Activated CD8-positive, alpha-beta memory T cell treated with anti-CD3 and anti-CD28 coated beads, Interleukin-2, amount 50 U/mL, for 1 hour (primary cell): ENCODE results near the gene FAM20C.
"Not testable (repeated sequence)": the region's sequence is repeated elsewhere in the genome, so short reads cannot be mapped to it uniquely, and the experiment has no call there.

ENCODE experiments used
- DNase-seq: peaks from one replicate; pipeline ENCODE4 v3.0.0-alpha.2; 2020; ENCODE audit errors: extremely low read depth

FAM20C gene

DNA sequence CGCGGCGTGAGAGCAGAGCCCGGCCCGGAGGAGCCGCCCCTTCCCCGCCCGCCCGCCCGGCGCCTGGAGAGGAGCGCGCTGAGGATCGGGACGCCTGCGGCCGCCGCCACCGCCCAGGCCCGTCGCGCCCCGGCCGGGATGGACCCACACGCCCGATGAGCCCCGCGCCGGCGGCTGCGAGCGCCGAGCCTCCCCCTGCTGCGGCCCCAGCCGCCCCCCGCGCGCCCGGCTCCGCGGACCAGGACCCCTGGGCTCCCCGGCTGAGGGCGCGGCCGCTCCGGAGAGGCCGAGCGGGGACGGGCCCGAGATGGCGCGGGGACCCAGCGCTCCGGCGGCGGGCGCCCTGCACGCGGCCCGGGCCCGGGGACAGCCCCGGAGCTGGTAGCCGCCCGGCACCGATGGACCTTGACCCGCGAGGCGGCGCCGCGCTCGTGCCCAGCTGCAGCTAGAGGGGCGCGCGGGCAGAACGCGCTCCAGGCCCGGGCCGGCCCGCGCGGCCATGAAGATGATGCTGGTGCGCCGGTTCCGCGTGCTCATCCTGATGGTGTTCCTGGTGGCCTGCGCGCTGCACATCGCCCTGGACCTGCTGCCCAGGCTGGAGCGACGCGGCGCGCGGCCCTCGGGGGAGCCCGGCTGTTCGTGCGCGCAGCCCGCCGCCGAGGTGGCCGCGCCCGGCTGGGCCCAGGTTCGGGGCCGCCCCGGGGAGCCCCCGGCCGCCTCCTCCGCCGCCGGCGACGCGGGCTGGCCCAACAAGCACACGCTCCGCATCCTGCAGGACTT lies 520 bp downstream of the FAM20C start:
- DNase-seq, result no peak

DNA sequence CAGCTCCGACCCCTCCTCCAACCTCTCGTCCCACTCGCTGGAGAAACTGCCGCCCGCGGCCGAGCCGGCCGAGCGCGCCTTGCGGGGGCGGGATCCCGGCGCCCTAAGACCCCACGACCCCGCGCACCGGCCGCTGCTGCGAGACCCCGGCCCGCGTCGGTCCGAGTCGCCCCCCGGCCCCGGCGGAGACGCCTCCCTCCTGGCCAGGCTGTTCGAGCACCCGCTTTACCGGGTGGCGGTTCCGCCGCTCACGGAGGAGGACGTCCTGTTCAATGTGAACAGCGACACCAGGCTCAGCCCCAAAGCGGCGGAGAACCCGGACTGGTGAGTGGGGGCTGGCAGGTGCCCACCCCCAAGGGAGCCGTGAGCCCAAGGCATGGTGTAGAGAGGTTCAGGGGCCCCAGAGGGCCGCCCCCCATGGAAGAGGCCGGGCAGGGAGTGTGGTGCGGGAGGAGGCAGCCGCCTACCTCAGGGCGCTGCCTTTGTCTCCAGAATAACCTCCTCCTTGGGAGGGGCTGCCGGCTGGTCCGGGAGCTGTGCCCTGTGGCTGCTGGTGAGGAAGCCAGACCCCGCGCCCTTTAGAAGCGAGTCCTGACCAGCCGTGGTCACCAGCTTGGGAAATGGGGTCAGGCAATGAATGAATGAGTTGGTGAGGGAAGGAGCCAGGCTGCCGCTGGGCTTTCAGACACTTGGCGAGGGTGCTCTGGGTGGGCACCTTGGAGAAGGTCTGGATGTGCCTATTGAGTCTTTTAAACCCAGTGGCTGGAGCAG lies 1.3 kb downstream of the FAM20C start:
- no peak for DNase-seq

DNA sequence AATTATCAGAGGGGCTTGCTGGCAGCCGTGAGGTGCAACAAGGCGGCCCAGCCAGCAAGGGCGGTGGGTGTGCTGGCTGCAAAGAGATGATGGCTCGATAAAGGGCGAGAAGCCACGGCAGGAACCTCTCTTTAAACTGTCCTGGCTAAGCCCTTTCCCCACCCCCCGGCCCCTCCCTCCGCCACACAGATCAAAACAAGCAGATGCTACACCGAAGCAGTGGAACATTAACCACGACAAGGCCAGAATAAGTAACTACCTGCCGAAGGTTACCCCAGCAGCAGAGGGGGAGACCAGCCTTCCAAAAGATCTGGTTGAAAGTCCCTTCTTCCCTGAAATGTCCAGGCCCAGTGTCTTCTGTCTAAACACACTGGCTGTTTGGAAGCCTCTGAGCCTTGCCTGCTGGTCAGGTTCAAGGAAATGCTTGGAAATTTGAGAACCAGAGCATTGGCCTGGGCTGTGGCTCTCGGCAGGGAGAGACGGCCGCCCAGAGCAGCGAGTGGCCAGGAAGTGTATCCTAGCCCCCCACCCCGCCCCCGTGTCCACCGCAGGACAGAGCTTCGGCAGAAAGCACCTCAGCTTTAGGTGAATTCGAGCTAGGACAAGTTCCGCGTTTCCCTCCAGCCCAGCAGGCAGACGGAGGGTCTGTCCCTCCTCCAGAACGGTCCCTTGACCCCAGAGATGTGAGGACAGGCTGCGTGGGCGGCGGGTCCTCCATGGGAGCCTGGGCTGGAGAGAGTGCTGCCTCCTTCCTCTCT lies 2.1 kb downstream of the FAM20C start:
- no peak for DNase-seq

DNA sequence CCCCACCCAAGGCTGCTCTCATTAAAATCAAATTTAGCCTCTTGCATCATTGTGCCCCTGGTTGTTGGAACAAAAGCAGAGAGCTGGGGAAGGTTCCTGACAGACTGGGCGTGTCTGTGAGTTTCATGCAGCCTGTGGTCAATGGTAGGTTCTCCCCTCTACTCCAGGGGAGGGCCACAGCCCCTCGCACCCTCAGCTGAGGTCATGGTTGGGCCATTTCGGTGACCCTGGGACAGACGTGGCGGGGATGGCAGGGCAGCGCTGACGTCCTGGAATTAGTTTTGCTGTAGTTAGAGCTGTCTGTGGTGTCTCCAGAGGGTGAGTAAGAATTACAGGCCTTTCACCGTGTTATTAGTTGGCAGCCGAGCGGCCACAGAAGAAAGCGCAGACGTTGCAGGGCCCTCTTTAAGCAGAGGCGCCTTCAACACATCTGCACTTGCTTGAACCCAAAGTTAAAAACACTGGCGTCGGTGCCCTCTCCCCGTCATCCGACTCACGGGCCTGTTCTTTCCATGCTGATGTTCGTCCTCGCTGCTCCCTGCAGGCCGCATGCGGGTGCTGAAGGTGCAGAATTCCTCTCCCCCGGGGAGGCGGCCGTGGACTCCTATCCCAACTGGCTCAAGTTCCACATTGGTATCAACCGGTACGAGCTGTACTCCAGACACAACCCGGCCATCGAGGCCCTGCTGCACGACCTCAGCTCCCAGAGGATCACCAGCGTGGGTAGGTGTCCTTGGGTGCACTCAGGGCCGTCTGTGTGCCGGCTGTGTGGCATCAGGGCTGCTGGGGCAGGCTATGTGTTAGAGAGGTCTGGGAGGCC lies 2.8 kb downstream of the FAM20C start:
- no peak for DNase-seq

DNA sequence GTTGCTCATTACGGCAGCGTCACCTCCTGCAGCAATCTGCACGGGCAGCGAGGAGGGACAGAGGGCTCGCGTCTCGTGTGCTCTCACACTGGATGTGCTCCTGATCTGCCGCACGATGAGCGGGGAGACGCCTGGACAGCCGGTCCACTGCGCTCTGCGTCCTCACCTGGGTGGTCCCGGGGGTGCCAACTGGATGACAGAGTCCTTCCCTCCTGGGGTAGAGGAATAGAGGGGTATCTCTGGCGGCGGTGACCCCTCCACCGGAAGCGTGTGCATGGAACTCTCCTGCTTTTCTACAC lies 3.4 kb downstream of the FAM20C start:
- no peak for DNase-seq

DNA sequence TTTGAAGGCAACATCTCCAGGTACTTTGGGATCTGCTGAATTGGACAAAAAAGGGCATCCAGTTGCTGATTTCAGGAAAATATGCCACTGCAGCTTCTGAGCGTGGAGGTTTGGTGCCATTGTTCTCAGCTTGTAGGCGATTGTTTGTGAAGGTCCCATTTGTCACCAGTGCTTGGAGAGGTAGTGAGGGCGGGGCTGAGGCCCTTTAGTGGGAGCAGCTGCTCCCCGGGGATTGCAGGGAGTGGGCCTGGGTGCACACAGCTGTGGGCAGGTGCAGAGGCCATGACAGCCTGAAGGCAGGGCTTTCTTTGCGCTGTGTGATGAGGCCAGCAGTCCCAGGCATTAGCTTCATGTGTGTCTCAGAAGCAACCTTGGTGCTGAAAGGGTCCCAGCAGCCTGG lies 3.9 kb downstream of the FAM20C start:
- no peak for DNase-seq

DNA sequence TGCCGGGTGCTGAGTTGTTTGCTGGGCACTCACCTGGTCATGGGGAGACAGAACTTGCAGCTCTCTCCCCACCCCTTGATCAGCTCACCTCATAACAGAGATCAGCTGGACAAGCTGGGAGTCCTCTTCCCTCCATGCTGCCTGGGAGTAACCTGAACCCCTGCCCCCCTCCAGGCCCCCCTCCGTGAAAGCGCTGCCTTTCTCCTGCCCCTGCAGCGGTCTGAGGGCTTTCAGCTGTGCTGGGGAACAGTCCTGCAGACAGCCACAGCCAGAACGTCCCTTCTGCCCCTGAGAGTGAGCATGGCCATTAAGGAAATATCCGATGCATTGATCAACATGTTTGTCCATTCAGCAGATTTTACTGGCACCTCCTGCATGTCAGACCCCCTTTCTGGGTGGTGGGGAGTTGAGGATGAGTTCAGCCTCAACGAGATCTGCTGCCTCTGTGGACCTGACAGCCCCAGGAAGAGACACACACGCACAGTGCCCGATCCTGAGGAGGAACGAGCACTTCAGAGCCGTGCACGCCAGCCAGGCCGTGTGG lies 4.5 kb downstream of the FAM20C start:
- DNase-seq, result no peak

DNA sequence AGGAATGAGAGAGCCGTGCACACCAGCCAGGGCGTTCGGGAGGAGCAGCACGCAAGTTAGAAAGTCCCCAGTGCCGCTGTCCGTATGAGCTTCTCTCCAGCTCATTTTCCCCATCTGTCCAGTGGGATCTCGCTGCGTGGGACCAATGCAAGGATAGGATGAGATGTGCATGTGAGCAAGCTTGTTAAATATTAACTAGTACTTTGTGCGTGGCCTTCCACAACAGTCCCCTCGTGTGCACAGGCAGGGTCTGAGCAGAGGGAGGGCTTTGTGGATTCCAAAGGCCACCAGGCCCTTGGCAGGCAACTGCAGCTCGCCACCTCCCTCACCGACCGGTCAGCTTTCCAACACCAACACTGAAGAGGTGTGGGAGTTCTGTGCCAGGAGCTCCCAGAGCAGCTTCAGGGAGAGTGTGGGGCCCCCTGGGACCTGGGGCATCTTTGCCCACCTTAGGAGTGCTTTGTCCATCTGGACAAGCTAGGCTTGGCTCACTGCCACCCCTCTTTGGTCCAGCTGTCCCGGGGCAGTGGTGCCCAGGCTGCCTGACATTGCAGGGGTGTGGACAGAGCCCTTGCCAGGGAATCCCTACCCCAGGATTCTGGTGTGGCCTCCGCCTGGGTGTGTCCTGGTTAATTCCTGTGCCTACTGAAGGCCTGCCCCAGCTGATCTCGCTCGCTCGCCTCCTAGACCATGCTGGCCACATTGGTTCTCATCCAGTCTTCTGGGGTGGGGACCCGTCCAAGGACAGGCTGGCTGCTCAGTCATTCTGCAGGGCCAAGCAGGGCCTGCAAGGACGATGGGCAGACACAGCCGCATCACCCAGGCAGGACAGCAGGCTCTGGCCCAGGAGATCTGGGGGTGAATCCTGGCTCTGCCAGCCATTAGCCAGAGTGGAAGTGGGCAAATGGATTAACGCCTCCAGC lies 5.3 kb downstream of the FAM20C start:
- DNase-seq, result no peak

DNA sequence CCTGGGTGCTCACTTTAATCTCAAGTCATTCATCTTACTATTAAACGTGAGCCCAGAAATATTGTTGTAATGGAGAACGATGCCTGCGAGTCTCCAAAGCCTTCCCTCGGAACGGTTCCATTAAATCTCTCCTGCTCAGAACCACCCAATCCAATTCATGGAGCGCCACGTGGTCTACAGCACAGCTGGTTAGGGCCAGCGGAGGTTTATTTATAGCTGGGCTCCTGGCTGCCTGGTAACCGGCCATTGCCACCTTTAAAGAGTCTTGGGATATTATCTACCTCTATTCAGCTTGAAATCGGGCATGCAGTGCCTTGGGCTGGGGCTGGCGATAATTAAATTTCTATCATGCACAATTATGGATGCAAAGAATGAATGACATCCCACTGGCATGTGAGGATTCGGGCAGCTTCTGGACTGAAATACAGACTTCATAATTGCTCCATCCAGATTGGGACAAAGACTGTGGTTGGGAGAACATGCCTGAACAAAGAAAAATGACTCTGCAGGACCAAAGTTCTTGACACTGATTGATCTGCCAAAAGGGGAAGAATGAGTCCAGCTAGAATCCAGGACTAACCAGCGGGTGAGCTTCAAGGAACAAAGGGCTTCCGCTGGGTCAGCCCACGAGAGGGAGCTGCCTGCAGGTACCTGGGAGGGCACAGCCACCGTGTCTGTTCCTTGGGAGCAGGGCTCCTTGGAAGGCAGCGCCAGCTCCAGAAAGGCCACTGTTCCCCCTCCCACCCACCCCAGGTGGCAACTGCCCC lies 7.3 kb downstream of the FAM20C start:
- DNase-seq, result no peak

DNA sequence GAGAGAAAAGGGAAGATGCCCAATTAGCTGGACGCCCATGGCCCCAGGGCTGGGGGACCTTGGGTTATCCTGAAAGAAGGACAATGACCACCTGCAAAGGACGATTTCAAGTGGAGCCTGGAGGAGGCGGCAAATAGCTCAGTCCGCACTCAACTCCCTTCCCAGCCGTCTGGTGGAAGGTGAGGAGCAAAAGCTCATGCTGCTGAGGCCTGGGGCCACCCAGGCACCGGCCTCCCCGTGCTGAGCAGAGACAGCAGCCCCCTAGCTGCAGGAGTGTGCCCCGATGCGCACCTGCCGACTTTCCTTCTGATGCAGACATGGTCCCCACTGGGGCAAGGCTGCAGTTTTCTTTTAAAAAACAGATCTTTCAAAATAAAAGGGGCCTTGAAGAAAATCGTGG lies 7.9 kb downstream of the FAM20C start:
- DNase-seq, result no peak

DNA sequence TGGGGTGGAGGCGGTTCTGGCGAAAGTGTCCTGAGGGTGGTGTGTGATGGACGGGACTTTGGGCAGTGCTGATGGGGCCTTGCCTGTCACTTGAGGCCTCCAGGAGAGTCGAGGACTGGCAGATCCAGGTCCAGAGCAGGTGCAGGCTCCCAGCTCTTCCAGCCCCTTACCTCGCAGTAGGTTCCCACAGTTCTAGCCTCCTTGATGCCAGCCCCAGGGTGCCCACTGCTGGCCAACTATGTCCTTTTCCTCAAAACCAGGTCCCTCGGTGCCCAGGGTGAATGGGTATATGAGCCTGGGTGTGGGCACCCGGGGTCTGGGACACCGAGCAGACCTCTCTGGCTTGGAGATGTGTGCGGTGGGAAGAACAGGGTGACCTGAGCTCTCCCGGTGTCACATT lies 8.3 kb downstream of the FAM20C start:
- no peak for DNase-seq

DNA sequence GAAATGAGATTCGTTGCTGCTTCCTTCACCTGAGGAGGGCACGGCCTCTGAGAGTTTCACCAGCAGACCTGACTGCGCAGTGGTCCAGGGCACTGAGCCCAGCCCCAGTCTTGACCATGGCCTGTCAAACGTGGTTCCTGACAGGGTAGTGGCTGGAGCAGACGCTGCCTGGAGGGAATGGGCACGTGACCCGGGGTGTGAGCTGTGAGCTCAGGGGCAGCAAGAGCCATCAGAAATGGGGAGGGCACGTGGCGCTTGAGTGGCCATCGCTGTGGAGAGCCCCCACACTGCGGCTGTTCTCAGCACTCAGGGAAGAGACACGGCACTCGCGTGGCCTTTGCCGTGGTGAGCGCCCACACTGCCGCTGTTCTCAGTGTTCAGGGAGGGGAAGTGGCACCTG lies 12.0 kb downstream of the FAM20C start:
- DNase-seq, result no peak

DNA sequence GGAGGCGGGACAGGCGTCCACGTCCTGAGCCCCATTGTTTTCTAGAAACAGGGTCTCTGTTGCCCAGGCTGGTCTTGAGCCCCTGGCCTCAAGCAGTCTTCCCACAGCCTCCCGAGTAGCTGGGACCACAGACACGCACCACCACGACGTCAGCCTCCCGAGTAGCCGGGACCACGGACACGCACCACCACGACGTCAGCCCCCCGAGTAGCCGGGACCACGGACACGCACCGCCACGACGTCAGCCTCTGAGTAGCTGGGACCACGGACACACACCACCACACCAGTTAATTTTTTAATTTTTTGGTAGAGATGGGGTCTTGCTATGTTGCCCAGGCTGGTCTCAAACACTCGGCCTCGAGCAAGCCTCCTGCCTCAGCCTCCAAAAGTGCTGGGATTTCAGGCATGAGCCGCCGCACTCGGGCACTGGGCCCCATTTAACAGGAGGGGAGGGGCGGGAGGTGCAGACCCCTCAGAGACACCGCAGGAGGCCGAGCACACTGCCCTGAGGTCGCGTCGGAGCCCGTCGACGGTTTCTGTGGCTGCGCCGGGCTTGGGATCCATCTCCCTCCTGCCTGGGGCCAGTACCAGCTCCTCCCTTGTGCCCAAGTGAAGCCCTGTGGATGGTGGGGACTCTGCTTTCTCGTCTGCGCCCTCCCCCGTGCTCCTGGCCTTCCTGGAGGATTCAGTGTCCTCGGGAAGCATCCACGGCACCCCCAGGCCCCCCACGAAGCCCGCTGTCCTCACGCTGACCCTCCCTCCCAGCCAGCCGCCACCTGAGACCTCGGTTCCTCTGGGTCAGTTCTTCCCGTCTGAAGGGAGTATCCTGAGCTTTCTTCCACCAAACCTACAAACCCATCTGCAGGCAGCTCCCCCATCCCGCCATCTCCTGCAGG lies 13.0 kb downstream of the FAM20C start:
- no peak for DNase-seq

DNA sequence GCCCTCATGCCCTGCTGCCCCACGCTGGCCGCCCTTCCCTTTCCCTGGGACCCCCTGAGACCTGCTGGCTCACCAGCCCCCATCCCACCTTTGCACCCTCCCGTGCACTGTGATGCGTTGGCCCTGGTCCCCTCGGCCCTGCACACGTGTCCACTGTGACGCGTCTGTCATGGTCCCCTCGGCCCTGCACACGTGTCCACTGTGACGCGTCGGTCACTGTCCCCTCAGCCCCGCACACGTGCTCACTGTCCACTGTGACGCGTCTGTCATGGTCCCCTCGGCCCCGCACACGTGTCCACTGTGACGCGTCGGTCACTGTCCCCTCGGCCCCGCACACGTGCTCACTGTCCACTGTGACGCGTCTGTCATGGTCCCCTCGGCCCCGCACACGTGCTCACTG lies 14.0 kb downstream of the FAM20C start:
- not testable (repeated sequence) for DNase-seq

DNA sequence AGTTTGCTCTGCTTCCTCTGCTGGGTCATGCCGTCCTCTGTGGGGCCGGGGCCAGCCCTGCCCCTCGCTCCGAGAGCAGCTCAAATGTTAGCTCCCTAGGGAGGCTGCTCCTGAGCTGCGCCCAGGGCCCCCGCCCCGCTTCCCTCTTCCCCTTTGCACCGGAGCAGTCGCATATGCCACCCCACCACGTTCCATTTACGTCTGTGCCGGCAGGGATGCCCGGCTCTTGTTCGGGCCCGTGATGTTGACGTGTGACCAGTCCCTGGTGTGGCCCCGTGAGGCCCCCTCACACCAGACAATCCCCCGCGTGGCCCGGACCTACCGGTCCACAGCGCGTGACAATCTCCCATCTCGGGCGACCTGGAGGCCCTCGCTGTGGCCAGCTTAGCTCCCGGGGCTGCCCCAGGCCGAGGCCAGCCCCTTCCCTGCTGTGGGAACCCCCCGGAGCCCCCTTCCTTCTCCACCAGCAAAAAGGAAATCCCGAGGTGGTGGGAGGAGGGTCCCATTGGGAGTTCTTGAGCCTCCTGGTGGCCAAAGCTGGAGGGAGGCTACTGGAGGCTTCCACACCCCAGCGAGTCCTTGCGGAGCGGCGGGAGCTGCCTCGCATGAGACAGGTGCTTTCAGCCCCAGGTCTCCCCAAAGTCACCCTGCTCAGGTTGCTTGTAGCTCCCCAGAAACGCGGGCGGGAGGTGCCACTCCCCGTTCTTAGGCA lies 15.2 kb downstream of the FAM20C start:
- no peak for DNase-seq

DNA sequence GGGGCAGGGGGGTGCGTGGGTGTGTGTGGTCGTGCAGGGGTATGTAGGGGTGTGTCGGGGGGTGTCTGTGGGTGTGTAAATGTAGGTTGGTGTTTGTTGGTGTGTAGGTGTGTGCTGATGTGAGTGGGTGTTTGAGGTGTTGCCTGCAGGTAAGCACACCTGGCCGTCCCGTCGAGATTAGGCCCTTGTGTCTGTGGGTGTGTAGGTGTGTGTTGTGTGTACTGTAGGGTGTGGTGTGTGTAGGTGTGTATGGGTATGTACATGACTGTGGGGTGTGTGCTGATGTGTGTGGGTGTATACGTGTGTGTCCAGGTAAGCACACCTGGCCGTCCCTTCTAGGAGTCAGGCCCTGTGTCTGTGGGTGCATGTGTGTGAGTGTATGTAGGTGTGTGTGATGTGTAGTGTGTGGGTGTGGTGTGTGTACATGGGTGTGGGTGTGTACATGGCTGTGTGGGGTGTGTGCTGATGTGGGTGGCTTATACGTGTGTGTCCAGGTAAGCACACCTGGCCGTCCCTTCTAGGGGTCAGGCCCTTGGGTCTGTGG lies 15.8 kb downstream of the FAM20C start:
- DNase-seq, result no peak

DNA sequence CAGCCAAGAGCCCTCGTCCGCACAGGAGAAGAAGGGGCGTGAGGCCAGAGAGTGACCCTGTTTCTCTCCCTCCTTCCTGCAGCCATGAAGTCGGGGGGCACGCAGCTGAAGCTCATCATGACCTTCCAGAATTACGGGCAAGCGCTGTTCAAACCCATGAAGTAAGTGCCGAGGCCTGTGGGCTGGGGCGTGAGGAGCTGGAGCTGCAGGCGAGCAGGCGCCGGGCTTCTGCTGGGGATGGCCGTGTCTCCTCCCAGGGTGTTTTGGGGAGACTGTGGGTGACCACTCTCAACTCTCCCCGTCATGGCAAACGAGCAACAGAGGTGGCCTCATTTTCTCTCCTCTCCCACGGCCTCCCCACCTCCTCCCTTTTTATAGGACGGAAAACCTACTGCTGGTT lies 16.4 kb downstream of the FAM20C start:
- no peak for DNase-seq

DNA sequence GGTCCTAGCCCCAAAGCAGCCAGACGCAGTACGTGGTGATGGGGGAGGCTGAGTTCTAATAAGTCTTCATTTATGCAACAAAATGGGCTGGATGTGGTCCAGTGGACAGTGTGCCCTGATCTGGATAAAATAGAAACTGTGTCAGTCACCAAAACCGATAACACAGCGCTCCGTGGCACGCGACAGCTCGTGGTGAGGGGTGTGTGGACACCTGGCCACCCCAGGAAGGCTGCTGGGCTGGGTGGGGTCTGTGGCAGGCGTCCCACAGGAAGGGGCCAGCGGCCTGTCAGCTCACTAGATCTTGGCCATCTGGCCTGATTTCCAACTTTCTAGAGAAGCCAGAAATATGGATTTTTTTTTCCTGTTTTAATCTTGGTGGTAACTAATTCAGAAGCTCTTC lies 17.0 kb downstream of the FAM20C start:
- no peak for DNase-seq
